PC-9 (cell line): ENCODE results near the gene CD53.
"Not testable (repeated sequence)": the region's sequence is repeated elsewhere in the genome, so short reads cannot be mapped to it uniquely, and the experiment has no call there.

Source experiments
- EZH2 ChIP-seq: fragments of 200-600 bp; sonication (generic); IDR thresholded peaks from 2 replicates; pipeline ENCODE4 v1.8.0; 2017; ENCODE audit warnings: antibody characterized with exemption, low read depth
- TF ChIP-seq, protein P1 (sequence below): fragments of 200-600 bp; sonication (generic); conservative IDR thresholded peaks from 2 replicates; pipeline ENCODE4 v1.6.1; 2017; ENCODE audit warnings: mixed run types, antibody characterized with exemption, mild to moderate bottlenecking, moderate library complexity

DNA sequence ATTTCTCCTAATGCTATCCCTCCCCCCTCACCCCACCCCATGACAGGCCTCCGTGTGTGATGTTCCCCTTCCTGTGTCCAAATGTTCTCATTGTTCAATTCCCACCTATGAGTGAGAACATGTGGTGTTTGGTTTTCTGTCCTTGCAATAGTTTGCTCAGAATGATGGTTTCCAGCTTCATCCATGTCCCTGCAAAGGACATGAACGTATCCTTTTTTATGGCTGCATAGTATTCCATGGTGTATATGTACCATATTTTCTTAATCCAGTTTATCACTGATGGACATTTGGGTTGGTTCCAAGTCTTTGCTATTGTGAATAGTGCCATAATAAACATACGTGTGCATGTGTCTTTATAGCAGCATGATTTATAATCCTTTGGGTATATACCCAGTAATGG is 39.2 kb upstream of the CD53 start:
- TF ChIP-seq, protein P1, sequence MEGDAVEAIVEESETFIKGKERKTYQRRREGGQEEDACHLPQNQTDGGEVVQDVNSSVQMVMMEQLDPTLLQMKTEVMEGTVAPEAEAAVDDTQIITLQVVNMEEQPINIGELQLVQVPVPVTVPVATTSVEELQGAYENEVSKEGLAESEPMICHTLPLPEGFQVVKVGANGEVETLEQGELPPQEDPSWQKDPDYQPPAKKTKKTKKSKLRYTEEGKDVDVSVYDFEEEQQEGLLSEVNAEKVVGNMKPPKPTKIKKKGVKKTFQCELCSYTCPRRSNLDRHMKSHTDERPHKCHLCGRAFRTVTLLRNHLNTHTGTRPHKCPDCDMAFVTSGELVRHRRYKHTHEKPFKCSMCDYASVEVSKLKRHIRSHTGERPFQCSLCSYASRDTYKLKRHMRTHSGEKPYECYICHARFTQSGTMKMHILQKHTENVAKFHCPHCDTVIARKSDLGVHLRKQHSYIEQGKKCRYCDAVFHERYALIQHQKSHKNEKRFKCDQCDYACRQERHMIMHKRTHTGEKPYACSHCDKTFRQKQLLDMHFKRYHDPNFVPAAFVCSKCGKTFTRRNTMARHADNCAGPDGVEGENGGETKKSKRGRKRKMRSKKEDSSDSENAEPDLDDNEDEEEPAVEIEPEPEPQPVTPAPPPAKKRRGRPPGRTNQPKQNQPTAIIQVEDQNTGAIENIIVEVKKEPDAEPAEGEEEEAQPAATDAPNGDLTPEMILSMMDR: not testable (repeated sequence)
- TF ChIP-seq EZH2: not testable (repeated sequence)
